HCT116 (cell line): ENCODE data around the gene TADA2B. TPM values are rescaled to one million over a fixed set of nuclear protein-coding genes. Genes with fewer than 3 reads are reported as not detected.

Experiments used
- ATAC-seq: fragments of 200-7000 bp; cut with Tn5 transposase; 2 replicates; pipeline ENCODE4 v1.9.1; 2020; ENCODE audit warnings: mild to moderate bottlenecking, moderate library complexity
- BruUV-seq: library from RNA; stranded (reverse); fragments of 400-500 nt; replicated peaks from 2 replicates; lab custom pipeline; 2021; lab: Mats Ljungman, UMichigan
- CTCF ChIA-PET: fragments of 300-600 bp; sonication (Branson Sonifier 250); formaldehyde crosslinking; loops from one replicate; lab custom pipeline; 2021; ENCODE audit warnings: antibody characterized with exemption; lab: Charles Lee
- POLR2A ChIA-PET: fragments of 300-600, 350-600 bp; sonication (Branson Sonifier 250); formaldehyde crosslinking; loops from one replicate; lab custom pipeline; 2021; ENCODE audit warnings: antibody characterized with exemption; lab: Charles Lee
- RAD21 ChIA-PET, 2 experiments: fragments of 300-600 bp; sonication (Branson Sonifier 250); formaldehyde crosslinking; loops; one replicate each; lab custom pipeline; 2023; ENCODE audit warnings: low total read pairs in 2 of 2; ENCODE audit not compliant: uncharacterized antibody in 2 of 2, unreplicated experiment in 2 of 2, low non-redundant PET in 1 of 2; lab: Charles Lee
- DNase-seq: peaks from one replicate; pipeline ENCODE4 v3.0.0-alpha.2; 2010; ENCODE audit warnings: low read depth, low spot score
- H2AFZ ChIP-seq: fragments of 200-600 bp; shearing (Covaris generic), sonication (generic); 2 replicates; pipeline ENCODE4 v1.6.1; 2017; ENCODE audit warnings: low read depth, mixed run types, mixed read lengths, antibody characterized with exemption, low read length; ENCODE audit not compliant: poor library complexity, severe bottlenecking
- H3K27ac ChIP-seq: 2 replicates; pipeline ENCODE4 v1.5.1; 2012; ENCODE audit warnings: low read depth, low read length
- H3K27me3 ChIP-seq: fragments of 200-600 bp; sonication (generic); 2 replicates; pipeline ENCODE4 v1.6.1; 2016; ENCODE audit warnings: mixed run types, low read length, mixed read lengths; ENCODE audit not compliant: insufficient read depth
- H3K36me3 ChIP-seq, 2 experiments: fragments of 200-500 bp in 1 of 2; fragments of 200-600 bp in 1 of 2; sonication (Bioruptor generic) in 1 of 2; sonication (generic) in 1 of 2; 2 replicates each; pipeline versions ENCODE4 v1.5.1 to v1.6.1; 2014 to 2016; ENCODE audit warnings: low read length in 2 of 2, inconsistent platforms in 1 of 2, mixed read lengths in 1 of 2, mixed run types in 1 of 2; ENCODE audit not compliant: insufficient read depth in 2 of 2, control insufficient read depth in 1 of 2
- H3K4me1 ChIP-seq, 2 experiments: fragments of 200-600 bp in 1 of 2; sonication (generic) in 1 of 2; 2 replicates each; pipeline versions ENCODE4 v1.5.1 to v1.6.1; 2012 to 2017; ENCODE audit warnings: low read length in 2 of 2, inconsistent platforms in 1 of 2, mild to moderate bottlenecking in 1 of 2, mixed read lengths in 1 of 2, mixed run types in 1 of 2, moderate library complexity in 1 of 2; ENCODE audit not compliant: insufficient read depth in 2 of 2, control insufficient read depth in 1 of 2
- H3K4me2 ChIP-seq: fragments of 200-600 bp; sonication (generic); 2 replicates; pipeline ENCODE4 v1.6.1; 2017; ENCODE audit warnings: mixed run types, low read length, mixed read lengths
- H3K4me3 ChIP-seq, 2 experiments: fragments of 200-600 bp in 1 of 2; sonication (generic) in 1 of 2; replicated peaks in 1 of 2; 2 replicates each; pipeline ENCODE4 v1.5.1; 2011 to 2016; ENCODE audit warnings: low read length in 2 of 2, control low read depth in 1 of 2, low read depth in 1 of 2, mild to moderate bottlenecking in 1 of 2, mixed read lengths in 1 of 2, mixed run types in 1 of 2
- H3K79me2 ChIP-seq: fragments of 200-600 bp; sonication (generic); 2 replicates; pipeline ENCODE4 v1.6.1; 2017; ENCODE audit warnings: mild to moderate bottlenecking, mixed run types, low read length, moderate library complexity, mixed read lengths; ENCODE audit not compliant: insufficient read depth
- H3K9ac ChIP-seq: fragments of 200-600 bp; sonication (generic); 2 replicates; pipeline ENCODE4 v1.6.1; 2016; ENCODE audit warnings: low read length, mixed read lengths
- H3K9me2 ChIP-seq: fragments of 200-600 bp; sonication (generic), shearing (Covaris generic); 2 replicates; pipeline ENCODE4 v1.6.1; 2017; ENCODE audit warnings: mixed run types, mild to moderate bottlenecking, moderate library complexity; ENCODE audit not compliant: insufficient read depth
- H3K9me3 ChIP-seq, 2 experiments: fragments of 200-500 bp in 1 of 2; fragments of 200-600 bp in 1 of 2; sonication (Bioruptor generic) in 1 of 2; sonication (generic) in 1 of 2; 2 replicates each; pipeline ENCODE4 v1.6.1; 2014 to 2017; ENCODE audit warnings: low read length in 2 of 2, mixed read lengths in 2 of 2, inconsistent platforms in 1 of 2, low read depth in 1 of 2, mild to moderate bottlenecking in 1 of 2, mixed run types in 1 of 2, moderate library complexity in 1 of 2; ENCODE audit not compliant: control insufficient read depth in 1 of 2, insufficient read depth in 1 of 2
- H4K20me1 ChIP-seq: fragments of 200-600 bp; sonication (generic), shearing (Covaris generic); 2 replicates; pipeline ENCODE4 v1.6.1; 2017; ENCODE audit warnings: mixed run types, mild to moderate bottlenecking, moderate library complexity; ENCODE audit not compliant: insufficient read depth
- CEBPB ChIP-seq: IDR thresholded peaks from 2 replicates; pipeline ENCODE4 v1.6.1; 2012; ENCODE audit warnings: low read depth
- ELF1 ChIP-seq: IDR thresholded peaks from 2 replicates; pipeline ENCODE4 v1.6.1; 2012; ENCODE audit warnings: low read depth, borderline replicate concordance
- EZH2 ChIP-seq: fragments of 200-600 bp; sonication (generic); IDR thresholded peaks from 2 replicates; pipeline ENCODE4 v1.6.1; 2017; ENCODE audit warnings: antibody characterized with exemption, mixed run types
- JUND ChIP-seq: IDR thresholded peaks from 2 replicates; pipeline ENCODE4 v1.6.1; 2012
- REST ChIP-seq: IDR thresholded peaks from 2 replicates; pipeline ENCODE4 v1.6.1; 2012; ENCODE audit warnings: low read depth
- SIN3A ChIP-seq: IDR thresholded peaks from 2 replicates; pipeline ENCODE4 v1.6.1; 2012; ENCODE audit warnings: low read depth
- TCF7L2 ChIP-seq: IDR thresholded peaks from 2 replicates; pipeline ENCODE4 v1.7.0; 2011; ENCODE audit warnings: borderline replicate concordance, inconsistent platforms; ENCODE audit not compliant: insufficient read depth, insufficient read length; ENCODE audit errors: extremely low read depth
- YY1 ChIP-seq: IDR thresholded peaks from 2 replicates; pipeline ENCODE4 v1.6.1; 2011; ENCODE audit warnings: low read length, low read depth, moderate library complexity, mild to moderate bottlenecking; ENCODE audit not compliant: insufficient replicate concordance; ENCODE audit errors: extremely low read depth
- ZFX ChIP-seq: fragments of 450-650 bp; IDR thresholded peaks from 2 replicates; pipeline ENCODE4 v1.6.1; 2017
- intact Hi-C: fragments of 100-400 bp; cut with micrococcal nuclease; formaldehyde crosslinking; loops from 2 replicates; pipeline ENCODE4 v1.10.0; 2022
- total RNA-seq: library from RNA; stranded (reverse); gene quantifications from one replicate; pipeline ENCODE4 v1.2.1, GENCODE V29; 2021; ENCODE audit not compliant: unreplicated experiment
- TF ChIP-seq, protein P1 (sequence below): IDR thresholded peaks from 2 replicates; pipeline ENCODE4 v1.6.1; 2012

The TADA2B gene
- total RNA-seq, 1 experiment from 2014 or later, result 13.4 TPM

GRCh38 chr4:7001271-7001670 is 41.9 kb upstream of the TADA2B start:
- peaks cover 14 to 42% of the 10 kb centered on the region in 2 experiments; a peak in 2 of 4 replicates for H3K36me3 ChIP-seq
- ATAC-seq (no peak), DNase-seq (no peak)
- no TSS peak for BruUV-seq
- RAD21 ChIA-PET, result no interaction called here
- TF ChIP-seq ELF1 (no peak), YY1 (no peak), SIN3A (no peak), JUND (no peak), CEBPB (no peak), ZFX (no peak), TCF7L2 (no peak), EZH2 (no peak), REST (no peak)
- TF ChIP-seq, protein P1, sequence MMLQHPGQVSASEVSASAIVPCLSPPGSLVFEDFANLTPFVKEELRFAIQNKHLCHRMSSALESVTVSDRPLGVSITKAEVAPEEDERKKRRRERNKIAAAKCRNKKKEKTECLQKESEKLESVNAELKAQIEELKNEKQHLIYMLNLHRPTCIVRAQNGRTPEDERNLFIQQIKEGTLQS, result no peak
- no peak overlapping the region for H3K4me2 ChIP-seq
- no peaks in the 10 kb centered on the region for H3K9me3 ChIP-seq
- CTCF ChIA-PET, result no interaction called here
- no peak overlapping the region for H2AFZ ChIP-seq
- no peaks in the 10 kb centered on the region for H4K20me1 ChIP-seq
- POLR2A ChIA-PET, result no interaction called here
- intact Hi-C loops, result no loop called here
- H3K27ac ChIP-seq, result no peak overlapping the region
- no peak overlapping the region for H3K4me3 ChIP-seq
- H3K9ac ChIP-seq, result no peak overlapping the region
- H3K27me3 ChIP-seq, result no peaks in the 10 kb centered on the region
- H3K9me2 ChIP-seq, result no peaks in the 10 kb centered on the region
- H3K79me2 ChIP-seq, result peaks cover 34% of the 10 kb centered on the region; the same call in 1 of the 2 replicates
- H3K4me1 ChIP-seq, result peaks cover 17 to 35% of the 10 kb centered on the region in 2 experiments
